ENCODE results near the gene MED12L.

MED12L gene

GRCh38 chr3:151197228-151197627, 111.8 kb downstream of the MED12L start:
- H3K27ac ChIP-seq (ENCODE audit: low read depth, low read length) = no peak overlapping the region
- no peak overlapping the region for H3K4me3 ChIP-seq (ENCODE audit: low read depth in 1 of 2, low read length in 2 of 2)
- no peaks in the 10 kb centered on the region for H3K36me3 ChIP-seq (ENCODE audit: control insufficient read depth in 1 of 2, insufficient read depth in 2 of 2, low read length in 2 of 2)
- no peaks in the 10 kb centered on the region for H3K9me3 ChIP-seq (ENCODE audit: control insufficient read depth in 1 of 2, low read length in 2 of 2)
- H3K4me1 ChIP-seq (ENCODE audit: control insufficient read depth in 1 of 2, insufficient read depth in 2 of 2, low read length in 2 of 2) = peaks cover 0 to 17% of the 10 kb centered on the region in 2 donors
- no peaks in the 10 kb centered on the region for H3K27me3 ChIP-seq (ENCODE audit: control insufficient read depth in 1 of 2, insufficient read depth in 2 of 2, low read length in 2 of 2)
- no peak overlapping the region for H3K9ac ChIP-seq (ENCODE audit: low read depth in 1 of 2, low read length in 2 of 2)

- no peaks in the 10 kb centered on the region for H3K36me3 ChIP-seq (ENCODE audit: control insufficient read depth in 1 of 2, insufficient read depth in 2 of 2, low read length in 2 of 2)
- H3K27ac ChIP-seq (ENCODE audit: low read depth, low read length) = no peak overlapping the region
- H3K4me1 ChIP-seq (ENCODE audit: control insufficient read depth in 1 of 2, insufficient read depth in 2 of 2, low read length in 2 of 2) = peaks cover 0 to 17% of the 10 kb centered on the region in 2 donors
- no peak overlapping the region for H3K4me3 ChIP-seq (ENCODE audit: low read depth in 1 of 2, low read length in 2 of 2)
- no peak overlapping the region for H3K9ac ChIP-seq (ENCODE audit: low read depth in 1 of 2, low read length in 2 of 2)
- H3K9me3 ChIP-seq (ENCODE audit: control insufficient read depth in 1 of 2, low read length in 2 of 2) = no peaks in the 10 kb centered on the region
- no peaks in the 10 kb centered on the region for H3K27me3 ChIP-seq (ENCODE audit: control insufficient read depth in 1 of 2, insufficient read depth in 2 of 2, low read length in 2 of 2)
Measured at GRCh38 chr3:151197981-151198767, 112.7 kb downstream of the MED12L start.

- H3K4me1 ChIP-seq (ENCODE audit: control insufficient read depth in 1 of 2, insufficient read depth in 2 of 2, low read length in 2 of 2) = peaks cover 0 to 17% of the 10 kb centered on the region in 2 donors
- no peaks in the 10 kb centered on the region for H3K9me3 ChIP-seq (ENCODE audit: control insufficient read depth in 1 of 2, low read length in 2 of 2)
- H3K9ac ChIP-seq (ENCODE audit: low read depth in 1 of 2, low read length in 2 of 2) = no peak overlapping the region
- no peaks in the 10 kb centered on the region for H3K27me3 ChIP-seq (ENCODE audit: control insufficient read depth in 1 of 2, insufficient read depth in 2 of 2, low read length in 2 of 2)
- H3K36me3 ChIP-seq (ENCODE audit: control insufficient read depth in 1 of 2, insufficient read depth in 2 of 2, low read length in 2 of 2) = no peaks in the 10 kb centered on the region
- no peak overlapping the region for H3K4me3 ChIP-seq (ENCODE audit: low read depth in 1 of 2, low read length in 2 of 2)
- no peak overlapping the region for H3K27ac ChIP-seq (ENCODE audit: low read depth, low read length)
Measured at GRCh38 chr3:151198849-151199248, 113.4 kb downstream of the MED12L start.

- Histone ChIP-seq H3K9me3 (ENCODE audit: control insufficient read depth in 1 of 2, low read length in 2 of 2) (no peaks in the 10 kb centered on the region), H3K9ac (ENCODE audit: low read depth in 1 of 2, low read length in 2 of 2) (no peak overlapping the region), H3K4me3 (ENCODE audit: low read depth in 1 of 2, low read length in 2 of 2) (no peak overlapping the region)
Measured at GRCh38 chr3:151199554-151200438, 114.3 kb downstream of the MED12L start.

GRCh38 chr3:151200586-151200985, 115.1 kb downstream of the MED12L start:
- H3K9me3 ChIP-seq (ENCODE audit: control insufficient read depth in 1 of 2, low read length in 2 of 2) = no peaks in the 10 kb centered on the region
- H3K36me3 ChIP-seq (ENCODE audit: control insufficient read depth in 1 of 2, insufficient read depth in 2 of 2, low read length in 2 of 2) = no peaks in the 10 kb centered on the region
- H3K9ac ChIP-seq (ENCODE audit: low read depth in 1 of 2, low read length in 2 of 2) = no peak overlapping the region
- no peaks in the 10 kb centered on the region for H3K27me3 ChIP-seq (ENCODE audit: control insufficient read depth in 1 of 2, insufficient read depth in 2 of 2, low read length in 2 of 2)
- no peak overlapping the region for H3K27ac ChIP-seq (ENCODE audit: low read depth, low read length)
- peaks cover 0 to 17% of the 10 kb centered on the region in 2 donors for H3K4me1 ChIP-seq (ENCODE audit: control insufficient read depth in 1 of 2, insufficient read depth in 2 of 2, low read length in 2 of 2)
- no peak overlapping the region for H3K4me3 ChIP-seq (ENCODE audit: low read depth in 1 of 2, low read length in 2 of 2)

More at GRCh38 chr3:151199554-151200438, 114.3 kb downstream of the MED12L start:
- Histone ChIP-seq H3K27ac (ENCODE audit: low read depth, low read length) (no peak overlapping the region), H3K36me3 (ENCODE audit: control insufficient read depth in 1 of 2, insufficient read depth in 2 of 2, low read length in 2 of 2) (no peaks in the 10 kb centered on the region), H3K4me1 (ENCODE audit: control insufficient read depth in 1 of 2, insufficient read depth in 2 of 2, low read length in 2 of 2) (peaks cover 0 to 17% of the 10 kb centered on the region in 2 donors), H3K27me3 (ENCODE audit: control insufficient read depth in 1 of 2, insufficient read depth in 2 of 2, low read length in 2 of 2) (no peaks in the 10 kb centered on the region)

- peak overlapping the region in 1 of 2 donors; percentile 8 for H3K4me3 ChIP-seq (ENCODE audit: low read depth in 1 of 2, low read length in 2 of 2)
- H3K9ac ChIP-seq (ENCODE audit: low read depth in 1 of 2, low read length in 2 of 2) = peak overlapping the region; percentile 8 to 39
- H3K4me1 ChIP-seq (ENCODE audit: control insufficient read depth in 1 of 2, insufficient read depth in 2 of 2, low read length in 2 of 2) = peaks cover 0 to 17% of the 10 kb centered on the region in 2 donors
- H3K27me3 ChIP-seq (ENCODE audit: control insufficient read depth in 1 of 2, insufficient read depth in 2 of 2, low read length in 2 of 2) = no peaks in the 10 kb centered on the region
- no peaks in the 10 kb centered on the region for H3K9me3 ChIP-seq (ENCODE audit: control insufficient read depth in 1 of 2, low read length in 2 of 2)
- H3K27ac ChIP-seq (ENCODE audit: low read depth, low read length) = no peak overlapping the region
- H3K36me3 ChIP-seq (ENCODE audit: control insufficient read depth in 1 of 2, insufficient read depth in 2 of 2, low read length in 2 of 2) = no peaks in the 10 kb centered on the region
Measured at GRCh38 chr3:151201051-151201730, 115.7 kb downstream of the MED12L start.

GRCh38 chr3:151203051-151203420, 117.6 kb downstream of the MED12L start, which contains the start of gene GPR171:
Gene GPR171, minus strand, starts transcription at chr3:151203216. Its CDS starts 3,830 bp downstream, at chr3:151199386.
- H3K27me3 ChIP-seq (ENCODE audit: control insufficient read depth in 1 of 2, insufficient read depth in 2 of 2, low read length in 2 of 2) = no peaks in the 10 kb centered on the region
- H3K9ac ChIP-seq (ENCODE audit: low read depth in 1 of 2, low read length in 2 of 2) = peak within 1 kb of the TSS in 1 of 2 donors; percentile 23
- H3K4me1 ChIP-seq (ENCODE audit: control insufficient read depth in 1 of 2, insufficient read depth in 2 of 2, low read length in 2 of 2) = peaks cover 0 to 17% of the 10 kb centered on the region in 2 donors
- H3K36me3 ChIP-seq (ENCODE audit: control insufficient read depth in 1 of 2, insufficient read depth in 2 of 2, low read length in 2 of 2) = no peaks in the 10 kb centered on the region
- H3K27ac ChIP-seq (ENCODE audit: low read depth, low read length) = no peak within 1 kb of the TSS
- no peaks in the 10 kb centered on the region for H3K9me3 ChIP-seq (ENCODE audit: control insufficient read depth in 1 of 2, low read length in 2 of 2)
- H3K4me3 ChIP-seq (ENCODE audit: low read depth in 1 of 2, low read length in 2 of 2) = no peak within 1 kb of the TSS

- H3K27me3 ChIP-seq (ENCODE audit: control insufficient read depth in 1 of 2, insufficient read depth in 2 of 2, low read length in 2 of 2) = no peaks in the 10 kb centered on the region
- peaks cover 3 to 6% of the 10 kb centered on the region in 2 donors for H3K4me1 ChIP-seq (ENCODE audit: control insufficient read depth in 1 of 2, insufficient read depth in 2 of 2, low read length in 2 of 2)
- no peaks in the 10 kb centered on the region for H3K9me3 ChIP-seq (ENCODE audit: control insufficient read depth in 1 of 2, low read length in 2 of 2)
- H3K9ac ChIP-seq (ENCODE audit: low read depth in 1 of 2, low read length in 2 of 2) = peak overlapping the region in 1 of 2 donors; percentile 6
- no peaks in the 10 kb centered on the region for H3K36me3 ChIP-seq (ENCODE audit: control insufficient read depth in 1 of 2, insufficient read depth in 2 of 2, low read length in 2 of 2)
- no peak overlapping the region for H3K4me3 ChIP-seq (ENCODE audit: low read depth in 1 of 2, low read length in 2 of 2)
- no peak overlapping the region for H3K27ac ChIP-seq (ENCODE audit: low read depth, low read length)
Measured at GRCh38 chr3:151204530-151205402, 119.3 kb downstream of the MED12L start.

- Histone ChIP-seq H3K4me3 (ENCODE audit: low read depth in 1 of 2, low read length in 2 of 2) (no peak overlapping the region), H3K9me3 (ENCODE audit: control insufficient read depth in 1 of 2, low read length in 2 of 2) (no peaks in the 10 kb centered on the region), H3K4me1 (ENCODE audit: control insufficient read depth in 1 of 2, insufficient read depth in 2 of 2, low read length in 2 of 2) (peaks cover 7 to 10% of the 10 kb centered on the region in 2 donors), H3K36me3 (ENCODE audit: control insufficient read depth in 1 of 2, insufficient read depth in 2 of 2, low read length in 2 of 2) (no peaks in the 10 kb centered on the region), H3K9ac (ENCODE audit: low read depth in 1 of 2, low read length in 2 of 2) (no peak overlapping the region), H3K27me3 (ENCODE audit: control insufficient read depth in 1 of 2, insufficient read depth in 2 of 2, low read length in 2 of 2) (no peaks in the 10 kb centered on the region), H3K27ac (ENCODE audit: low read depth, low read length) (no peak overlapping the region)
Measured at GRCh38 chr3:151205482-151205881, 120.0 kb downstream of the MED12L start.
